SK-N-SH treated with all-trans-retinoic acid at 6 μM for 48 hours (cell line): Measurements from ENCODE around the gene CAMKMT.
A peak's percentile ranks its signal among the peaks of the same experiment; 100 is the strongest.

Experiments
- ATAC-seq: fragments of 200-7000 bp; cut with Tn5 transposase; 3 replicates; pipeline ENCODE4 v1.9.1; 2020; ENCODE audit warnings: mild to moderate bottlenecking, moderate library complexity
- ARNTL ChIP-seq: fragments of 450-650 bp; formaldehyde crosslinking; IDR thresholded peaks from 2 replicates; pipeline ENCODE4 v1.5.0; 2020; ENCODE audit warnings: low read depth, mild to moderate bottlenecking, moderate library complexity, borderline replicate concordance
- CREB5 ChIP-seq: fragments of 250-450 bp; sonication (Bioruptor Pico); IDR thresholded peaks from 2 replicates; pipeline ENCODE4 v1.5.1; 2020; ENCODE audit warnings: low read depth, mild to moderate bottlenecking, moderate library complexity
- CSDC2 ChIP-seq: fragments of 250-450 bp; sonication (Bioruptor Pico); IDR thresholded peaks from 2 replicates; pipeline ENCODE4 v1.5.0; 2020; ENCODE audit warnings: mild to moderate bottlenecking, moderate library complexity
- ESRRG ChIP-seq: fragments of 250-450 bp; sonication (Bioruptor Pico); IDR thresholded peaks from 2 replicates; pipeline ENCODE4 v1.6.1; 2021; ENCODE audit warnings: mild to moderate bottlenecking
- GLIS3 ChIP-seq: fragments of 250-450 bp; sonication (Bioruptor Pico); IDR thresholded peaks from 2 replicates; pipeline ENCODE4 v1.5.0; 2020; ENCODE audit warnings: mild to moderate bottlenecking, moderate library complexity
- ISL1 ChIP-seq: fragments of 250-450 bp; sonication (Bioruptor Pico); IDR thresholded peaks from 2 replicates; pipeline ENCODE4 v2.1.2; 2022; ENCODE audit warnings: mild to moderate bottlenecking, moderate library complexity
- OSR1 ChIP-seq: fragments of 250-450 bp; sonication (Bioruptor Pico); IDR thresholded peaks from 2 replicates; pipeline ENCODE4 v1.8.0; 2022; ENCODE audit warnings: moderate library complexity, mild to moderate bottlenecking, inconsistent platforms
- PATZ1 ChIP-seq: fragments of 250-450 bp; sonication (Bioruptor Pico); IDR thresholded peaks from 2 replicates; pipeline ENCODE4 v1.8.0; 2020; ENCODE audit warnings: mild to moderate bottlenecking, moderate library complexity, borderline replicate concordance
- PPARA ChIP-seq: fragments of 250-450 bp; sonication (Bioruptor Pico); IDR thresholded peaks from 2 replicates; pipeline ENCODE4 v1.5.0; 2020; ENCODE audit warnings: mild to moderate bottlenecking, borderline replicate concordance
- SNAI2 ChIP-seq: fragments of 250-450 bp; sonication (Bioruptor Pico); IDR thresholded peaks from 2 replicates; pipeline ENCODE4 v1.5.0; 2020; ENCODE audit warnings: mild to moderate bottlenecking, moderate library complexity
- TCF4 ChIP-seq: fragments of 250-450 bp; sonication (Bioruptor Pico); IDR thresholded peaks from 2 replicates; pipeline ENCODE4 v1.8.0; 2021; ENCODE audit warnings: mild to moderate bottlenecking, moderate library complexity, borderline replicate concordance
- TOX ChIP-seq: fragments of 250-450 bp; sonication (Bioruptor Pico); IDR thresholded peaks from 2 replicates; pipeline ENCODE4 v1.8.0; 2021; ENCODE audit warnings: mild to moderate bottlenecking, moderate library complexity, borderline replicate concordance
- TSHZ2 ChIP-seq: fragments of 250-450 bp; sonication (Bioruptor Pico); IDR thresholded peaks from 2 replicates; pipeline ENCODE4 v1.5.0; 2020; ENCODE audit warnings: mild to moderate bottlenecking, moderate library complexity
- ZFP30 ChIP-seq: fragments of 450-650 bp; formaldehyde crosslinking; IDR thresholded peaks from 2 replicates; pipeline ENCODE4 v1.5.0; 2022; ENCODE audit warnings: mild to moderate bottlenecking, moderate library complexity
- ZNF565 ChIP-seq: fragments of 450-650 bp; formaldehyde crosslinking; conservative IDR thresholded peaks from 2 replicates; pipeline ENCODE4 v1.5.0; 2020; ENCODE audit warnings: low read depth, mild to moderate bottlenecking, moderate library complexity
- ZNF70 ChIP-seq: fragments of 450-650 bp; formaldehyde crosslinking; IDR thresholded peaks from 2 replicates; pipeline ENCODE4 v1.5.0; 2020; ENCODE audit warnings: mild to moderate bottlenecking, moderate library complexity
- TF ChIP-seq, protein P1 (sequence below): fragments of 250-450 bp; sonication (Bioruptor Pico); IDR thresholded peaks from 2 replicates; pipeline ENCODE4 v1.5.1; 2021; ENCODE audit warnings: mild to moderate bottlenecking, moderate library complexity
- TF ChIP-seq, protein P2 (sequence below): fragments of 250-450 bp; sonication (Bioruptor Pico); IDR thresholded peaks from 2 replicates; pipeline ENCODE4 v1.8.0; 2021; ENCODE audit warnings: low read depth, mild to moderate bottlenecking, moderate library complexity, borderline replicate concordance

CAMKMT gene

GRCh38 chr2:44770221-44771195 lies 408.8 kb downstream of the CAMKMT start:
- TF ChIP-seq CREB5 (CRISPR knock-in tag) (no peak), OSR1 (CRISPR knock-in tag) (no peak), CSDC2 (CRISPR knock-in tag) (no peak), ARNTL (CRISPR knock-in tag) (no peak), TOX (no peak)
- TF ChIP-seq, protein P1, sequence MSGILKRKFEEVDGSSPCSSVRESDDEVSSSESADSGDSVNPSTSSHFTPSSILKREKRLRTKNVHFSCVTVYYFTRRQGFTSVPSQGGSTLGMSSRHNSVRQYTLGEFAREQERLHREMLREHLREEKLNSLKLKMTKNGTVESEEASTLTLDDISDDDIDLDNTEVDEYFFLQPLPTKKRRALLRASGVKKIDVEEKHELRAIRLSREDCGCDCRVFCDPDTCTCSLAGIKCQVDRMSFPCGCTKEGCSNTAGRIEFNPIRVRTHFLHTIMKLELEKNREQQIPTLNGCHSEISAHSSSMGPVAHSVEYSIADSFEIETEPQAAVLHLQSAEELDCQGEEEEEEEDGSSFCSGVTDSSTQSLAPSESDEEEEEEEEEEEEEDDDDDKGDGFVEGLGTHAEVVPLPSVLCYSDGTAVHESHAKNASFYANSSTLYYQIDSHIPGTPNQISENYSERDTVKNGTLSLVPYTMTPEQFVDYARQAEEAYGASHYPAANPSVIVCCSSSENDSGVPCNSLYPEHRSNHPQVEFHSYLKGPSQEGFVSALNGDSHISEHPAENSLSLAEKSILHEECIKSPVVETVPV (CRISPR knock-in tag) = no peak
- no peak for ATAC-seq

- ATAC-seq = no peak
- no peak for TF ChIP-seq ZNF565 (CRISPR knock-in tag)
- TF ChIP-seq, protein P1 (CRISPR knock-in tag) = no peak
- no peak for TF ChIP-seq ESRRG
- TF ChIP-seq, all 23 proteins: peak for 0
Measured at GRCh38 chr2:44771522-44771921, 409.8 kb downstream of the CAMKMT start.

DNA sequence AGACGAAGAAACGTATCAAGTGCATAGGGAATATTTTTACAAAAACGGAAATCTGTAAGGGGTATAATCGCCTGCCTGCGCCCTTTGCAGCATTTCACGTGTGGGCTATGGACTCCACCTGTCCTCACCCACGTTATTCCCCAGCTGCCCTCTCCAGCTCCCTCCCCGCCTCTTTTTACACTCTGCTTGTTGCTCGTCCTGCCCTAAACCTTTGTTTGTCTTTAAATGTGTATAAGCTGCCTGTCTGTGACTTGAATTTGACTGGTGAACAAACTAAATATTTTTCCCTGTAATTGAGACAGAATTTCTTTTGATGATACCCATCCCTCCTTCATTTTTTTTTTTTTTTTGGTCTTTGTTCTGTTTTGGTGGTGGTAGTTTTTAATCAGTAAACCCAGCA lies 410.4 kb downstream of the CAMKMT start:
- no peak for ATAC-seq
- TF ChIP-seq ISL1 (CRISPR knock-in tag) = no peak
- TF ChIP-seq ZNF565 (CRISPR knock-in tag) = no peak
- TF ChIP-seq ZFP30 (CRISPR knock-in tag) = no peak
- TF ChIP-seq ZNF70 (CRISPR knock-in tag) = no peak
- TF ChIP-seq, all 23 proteins: peak for 0

- ATAC-seq = peak; percentile 54; the same call in 1 of the 3 replicates
- TF ChIP-seq CREB5 (CRISPR knock-in tag) (no peak), TSHZ2 (CRISPR knock-in tag) (peak; percentile 63), SNAI2 (CRISPR knock-in tag) (no peak), ESRRG (no peak), OSR1 (CRISPR knock-in tag) (no peak), GLIS3 (no peak), ZNF565 (CRISPR knock-in tag) (no peak), PATZ1 (CRISPR knock-in tag) (no peak), TCF4 (CRISPR knock-in tag) (peak; percentile 85; the same call in 1 of the 2 replicates), ARNTL (CRISPR knock-in tag) (no peak), CSDC2 (CRISPR knock-in tag) (no peak), PPARA (CRISPR knock-in tag) (no peak)
- TF ChIP-seq, protein P1 (CRISPR knock-in tag) = no peak
- TF ChIP-seq, protein P2, sequence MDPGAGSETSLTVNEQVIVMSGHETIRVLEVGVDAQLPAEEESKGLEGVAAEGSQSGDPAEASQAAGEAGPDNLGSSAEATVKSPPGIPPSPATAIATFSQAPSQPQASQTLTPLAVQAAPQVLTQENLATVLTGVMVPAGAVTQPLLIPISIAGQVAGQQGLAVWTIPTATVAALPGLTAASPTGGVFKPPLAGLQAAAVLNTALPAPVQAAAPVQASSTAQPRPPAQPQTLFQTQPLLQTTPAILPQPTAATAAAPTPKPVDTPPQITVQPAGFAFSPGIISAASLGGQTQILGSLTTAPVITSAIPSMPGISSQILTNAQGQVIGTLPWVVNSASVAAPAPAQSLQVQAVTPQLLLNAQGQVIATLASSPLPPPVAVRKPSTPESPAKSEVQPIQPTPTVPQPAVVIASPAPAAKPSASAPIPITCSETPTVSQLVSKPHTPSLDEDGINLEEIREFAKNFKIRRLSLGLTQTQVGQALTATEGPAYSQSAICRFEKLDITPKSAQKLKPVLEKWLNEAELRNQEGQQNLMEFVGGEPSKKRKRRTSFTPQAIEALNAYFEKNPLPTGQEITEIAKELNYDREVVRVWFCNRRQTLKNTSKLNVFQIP (CRISPR knock-in tag) = no peak
Measured at GRCh38 chr2:44772669-44773378, 411.1 kb downstream of the CAMKMT start.
